Erythroblast (primary cell): ENCODE results near the gene B3GALT4.

Experiments
- GATA1 ChIP-seq: IDR thresholded peaks from 2 replicates; pipeline ENCODE4 v1.6.1; 2011; ENCODE audit warnings: low read depth, mild to moderate bottlenecking, control low read depth, low read length, moderate library complexity
- POLR2A ChIP-seq: IDR thresholded peaks from 2 replicates; pipeline ENCODE4 v1.6.1; 2011; ENCODE audit warnings: mild to moderate bottlenecking, low read length

- no peak for TF ChIP-seq POLR2A
- TF ChIP-seq GATA1: no peak
Measured at GRCh38 chr6:33294086-33294823, 17.3 kb downstream of the B3GALT4 start.
